Tibial nerve (tissue), 4 donors: ENCODE results near the gene NTRK1. TPM values are rescaled to one million over a fixed set of nuclear protein-coding genes. Genes with fewer than 3 reads are reported as not detected.

Source experiments
- DNase-seq, 2 donors: peaks; one replicate each; pipeline ENCODE4 v3.0.0-alpha.2; 2019; ENCODE audit warnings: low spot score in 2 of 2
- H3K27ac ChIP-seq, 4 donors: fragments of 200-600 bp; sonication (generic) in 3 of 4; one replicate each; pipeline ENCODE4 v1.5.1; 2017 to 2019; ENCODE audit warnings: mild to moderate bottlenecking in 1 of 4
- H3K27me3 ChIP-seq, 2 donors: fragments of 200-600 bp; sonication (generic) in 1 of 2; one replicate each; pipeline versions ENCODE4 v1.5.1 to v1.6.0; 2017 to 2019
- H3K36me3 ChIP-seq, 3 donors: fragments of 200-600 bp; sonication (generic); one replicate each; pipeline ENCODE4 v1.5.1; 2018 to 2019
- H3K4me1 ChIP-seq, 4 donors: fragments of 200-600 bp; sonication (generic) in 3 of 4; one replicate each; pipeline ENCODE4 v1.5.1; 2017 to 2019
- H3K4me3 ChIP-seq, 4 donors: fragments of 200-600 bp; sonication (generic) in 3 of 4; one replicate each; pipeline ENCODE4 v1.5.1; 2017 to 2019; ENCODE audit warnings: mild to moderate bottlenecking in 1 of 4, moderate library complexity in 1 of 4
- H3K9me3 ChIP-seq, 4 donors: fragments of 200-600 bp; sonication (generic) in 3 of 4; one replicate each; pipeline ENCODE4 v1.5.1; 2017 to 2019
- CTCF ChIP-seq, 5 experiments: fragments of 200-600 bp in 3 of 5; fragments of 450-650 bp in 2 of 5; sonication (generic) in 3 of 5; IDR thresholded peaks; one replicate each; pipeline ENCODE4 v1.5.1; 2016 to 2019; ENCODE audit warnings: antibody characterized with exemption in 5 of 5, mild to moderate bottlenecking in 3 of 5, moderate library complexity in 2 of 5
- EP300 ChIP-seq, 2 donors: sonication (generic); formaldehyde crosslinking; IDR thresholded peaks; one replicate each; pipeline ENCODE4 v1.6.1; 2017; ENCODE audit warnings: antibody characterized with exemption in 2 of 2, mild to moderate bottlenecking in 1 of 2
- POLR2A ChIP-seq, 2 donors: fragments of 450-650 bp; IDR thresholded peaks; one replicate each; pipeline ENCODE4 v1.6.1; 2017; ENCODE audit warnings: antibody characterized with exemption in 2 of 2, mild to moderate bottlenecking in 2 of 2, moderate library complexity in 2 of 2
- WGBS, 2 donors: methylation state at CpG; one replicate each; pipeline ENCODE4 v1.1.5; 2018; 5-methylcytosine and 5-hydroxymethylcytosine counted together
- total RNA-seq, 4 donors: library from RNA; depleted of rRNA; stranded (reverse); fragments of >200 nt; gene quantifications; one replicate each; pipeline ENCODE4 v1.1.0, GENCODE V29; 2016

NTRK1 gene
- total RNA-seq, 4 donors from 2014 or later, result 0.22 to 0.42 (median 0.39) TPM; not detected in 1

- H3K36me3 ChIP-seq, result no peaks in the 10 kb centered on the region
- no peaks in the 10 kb centered on the region for H3K9me3 ChIP-seq
- H3K4me3 ChIP-seq, result no peak overlapping the region
- 27 to 39% methylated on average over 7 of the region's 7 CpGs for WGBS, 2 donors
- TF ChIP-seq POLR2A (IDR thresholded peaks at IDR 0.05) (no peak), CTCF (IDR thresholded peaks at IDR 0.05) (peak; percentile 69 to 91 (median 81))
- H3K27ac ChIP-seq, result no peak overlapping the region
- DNase-seq, result peak in 1 of 2 donors; percentile 50
- H3K27me3 ChIP-seq, result peaks cover 0 to 58% of the 10 kb centered on the region in 2 donors
- H3K4me1 ChIP-seq, result no peaks in the 10 kb centered on the region
Measured at GRCh38 chr1:156838972-156839371, 21.7 kb upstream of the NTRK1 start.

- Histone ChIP-seq H3K9me3 (no peaks in the 10 kb centered on the region), H3K27ac (no peak overlapping the region), H3K27me3 (peaks cover 0 to 63% of the 10 kb centered on the region in 2 donors), H3K36me3 (no peaks in the 10 kb centered on the region), H3K4me3 (no peak overlapping the region), H3K4me1 (no peaks in the 10 kb centered on the region)
- DNase-seq, result no peak
- 41% methylated on average over 9 of the region's 9 CpGs for WGBS, 2 donors
- no peak for TF ChIP-seq CTCF (IDR thresholded peaks at IDR 0.05)
- TF ChIP-seq POLR2A (IDR thresholded peaks at IDR 0.05), result no peak
- no peak for TF ChIP-seq EP300 (IDR thresholded peaks at IDR 0.05)
Measured at GRCh38 chr1:156839426-156840109, 21.1 kb upstream of the NTRK1 start.

- H3K27me3 ChIP-seq, result peaks cover 0 to 66% of the 10 kb centered on the region in 2 donors
- peaks cover 0 to 7% (median 0%) of the 10 kb centered on the region in 4 donors for H3K4me1 ChIP-seq
- H3K36me3 ChIP-seq, result no peaks in the 10 kb centered on the region
- TF ChIP-seq CTCF (IDR thresholded peaks at IDR 0.05) (no peak), POLR2A (IDR thresholded peaks at IDR 0.05) (no peak), EP300 (IDR thresholded peaks at IDR 0.05) (no peak)
- H3K4me3 ChIP-seq, result no peak overlapping the region
- no peaks in the 10 kb centered on the region for H3K9me3 ChIP-seq
- WGBS, 2 donors, result 62 to 65% methylated on average over 8 of the region's 8 CpGs
- H3K27ac ChIP-seq, result no peak overlapping the region
- no peak for DNase-seq
Measured at GRCh38 chr1:156840186-156840897, 20.3 kb upstream of the NTRK1 start.

GRCh38 chr1:156840898-156841279, 19.8 kb upstream of the NTRK1 start:
- peaks cover 0 to 66% of the 10 kb centered on the region in 2 donors for H3K27me3 ChIP-seq
- WGBS, 2 donors, result 68 to 75% methylated on average over 14 of the region's 14 CpGs
- no peak for TF ChIP-seq CTCF (IDR thresholded peaks at IDR 0.05)
- no peak for TF ChIP-seq EP300 (IDR thresholded peaks at IDR 0.05)
- TF ChIP-seq POLR2A (IDR thresholded peaks at IDR 0.05), result no peak
- DNase-seq, result no peak
- peaks cover 0 to 11% (median 0%) of the 10 kb centered on the region in 4 donors for H3K4me1 ChIP-seq
- H3K36me3 ChIP-seq, result no peaks in the 10 kb centered on the region
- H3K9me3 ChIP-seq, result no peaks in the 10 kb centered on the region
- H3K4me3 ChIP-seq, result no peak overlapping the region
- H3K27ac ChIP-seq, result no peak overlapping the region

- TF ChIP-seq CTCF (IDR thresholded peaks at IDR 0.05), result no peak
- TF ChIP-seq POLR2A (IDR thresholded peaks at IDR 0.05), result no peak
- no peak for TF ChIP-seq EP300 (IDR thresholded peaks at IDR 0.05)
- no peak overlapping the region for H3K27ac ChIP-seq
Measured at GRCh38 chr1:156841295-156841855, 19.3 kb upstream of the NTRK1 start.

More at GRCh38 chr1:156841295-156841855, 19.3 kb upstream of the NTRK1 start:
- peaks cover 0 to 11% (median 0%) of the 10 kb centered on the region in 4 donors for H3K4me1 ChIP-seq
- no peak overlapping the region for H3K4me3 ChIP-seq
- H3K27me3 ChIP-seq, result peaks cover 0 to 66% of the 10 kb centered on the region in 2 donors
- 76 to 79% methylated on average over 16 of the region's 16 CpGs for WGBS, 2 donors
- H3K9me3 ChIP-seq, result no peaks in the 10 kb centered on the region
- no peak for DNase-seq
- H3K36me3 ChIP-seq, result no peaks in the 10 kb centered on the region
